GM10248 (cell line): ENCODE data around the gene DNM3.

Experiments used
- CTCF ChIA-PET: fragments of 300-600 bp; sonication (Branson Sonifier 250); formaldehyde crosslinking; extraction: SDS; loops from one replicate; lab custom pipeline; 2021; ENCODE audit warnings: antibody characterized with exemption; lab: Yijun Ruan, JAX
- POLR2A ChIA-PET: fragments of 350-650 bp; sonication (Branson Sonifier 250); formaldehyde crosslinking; extraction: SDS; loops from one replicate; lab custom pipeline; 2020; ENCODE audit warnings: antibody characterized with exemption; lab: Yijun Ruan, JAX
- DNase-seq: peaks from one replicate; pipeline ENCODE4 v3.0.0; 2012; ENCODE audit errors: extremely low spot score
- CTCF ChIP-seq: IDR thresholded peaks from 2 replicates; pipeline ENCODE4 v1.5.1; 2012; ENCODE audit warnings: mild to moderate bottlenecking, low read depth; ENCODE audit errors: extremely low read depth, missing control alignments, control extremely low read depth

The DNM3 gene

GRCh38 chr1:172244865-172245264, 403.6 kb downstream of the DNM3 start:
- ChIA-PET CTCF (no interaction called here), POLR2A (no interaction called here)
- no peak for TF ChIP-seq CTCF
- no peak for DNase-seq

- CTCF ChIA-PET: no interaction called here
- DNase-seq: no peak
Measured at GRCh38 chr1:172245788-172246187, 404.5 kb downstream of the DNM3 start.

GRCh38 chr1:172246521-172247390, 405.5 kb downstream of the DNM3 start:
- DNase-seq: no peak
- CTCF ChIA-PET: no interaction called here
- TF ChIP-seq CTCF: no peak
- POLR2A ChIA-PET: no interaction called here

More at GRCh38 chr1:172245788-172246187, 404.5 kb downstream of the DNM3 start:
- no peak for TF ChIP-seq CTCF
- POLR2A ChIA-PET: no interaction called here

GRCh38 chr1:172251486-172251885, 410.2 kb downstream of the DNM3 start:
- ChIA-PET CTCF (no interaction called here), POLR2A (no interaction called here)
- no peak for DNase-seq
- no peak for TF ChIP-seq CTCF

GRCh38 chr1:172252321-172252720, 411.0 kb downstream of the DNM3 start:
- no peak for TF ChIP-seq CTCF
- ChIA-PET CTCF (interaction anchor here (1.5 kb wide), 1 partner anchor 17 kb away, joined by 3 read pairs; no protein-coding TSS in a partner anchor), POLR2A (no interaction called here)

GRCh38 chr1:172252958-172253357, 411.7 kb downstream of the DNM3 start:
- TF ChIP-seq CTCF: no peak
- no peak for DNase-seq
- ChIA-PET CTCF (interaction anchor here (1.5 kb wide), 1 partner anchor 16 kb away, joined by 3 read pairs; no protein-coding TSS in a partner anchor), POLR2A (no interaction called here)

More at GRCh38 chr1:172252321-172252720, 411.0 kb downstream of the DNM3 start:
- DNase-seq: no peak
